ENCODE measurements around the gene ZSWIM9.

DNA sequence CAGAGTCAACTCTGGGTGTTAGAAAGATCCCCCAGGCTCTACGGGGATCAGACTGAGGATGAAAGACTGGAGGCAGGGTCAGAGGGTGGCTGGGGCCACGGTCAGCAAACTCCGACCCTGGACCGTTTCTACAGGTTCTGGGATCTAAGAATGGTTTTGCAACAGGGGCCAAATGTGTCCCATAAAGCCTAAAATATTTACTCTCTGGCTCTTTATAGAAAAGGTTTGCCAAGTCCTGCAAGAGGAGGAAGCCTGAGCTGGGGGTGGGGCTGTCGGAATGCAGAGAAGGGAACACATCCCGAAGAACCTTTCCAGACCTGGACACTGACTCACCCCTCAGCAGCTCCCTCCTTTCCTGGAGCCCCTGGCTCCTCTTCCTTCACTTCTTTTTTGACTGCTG lies 21.1 kb upstream of the ZSWIM9 start:
- no peak for TF ChIP-seq PRDM4 (tag by site-specific recombination; IDR thresholded peaks at IDR 0.05)
- TF ChIP-seq, protein P1, sequence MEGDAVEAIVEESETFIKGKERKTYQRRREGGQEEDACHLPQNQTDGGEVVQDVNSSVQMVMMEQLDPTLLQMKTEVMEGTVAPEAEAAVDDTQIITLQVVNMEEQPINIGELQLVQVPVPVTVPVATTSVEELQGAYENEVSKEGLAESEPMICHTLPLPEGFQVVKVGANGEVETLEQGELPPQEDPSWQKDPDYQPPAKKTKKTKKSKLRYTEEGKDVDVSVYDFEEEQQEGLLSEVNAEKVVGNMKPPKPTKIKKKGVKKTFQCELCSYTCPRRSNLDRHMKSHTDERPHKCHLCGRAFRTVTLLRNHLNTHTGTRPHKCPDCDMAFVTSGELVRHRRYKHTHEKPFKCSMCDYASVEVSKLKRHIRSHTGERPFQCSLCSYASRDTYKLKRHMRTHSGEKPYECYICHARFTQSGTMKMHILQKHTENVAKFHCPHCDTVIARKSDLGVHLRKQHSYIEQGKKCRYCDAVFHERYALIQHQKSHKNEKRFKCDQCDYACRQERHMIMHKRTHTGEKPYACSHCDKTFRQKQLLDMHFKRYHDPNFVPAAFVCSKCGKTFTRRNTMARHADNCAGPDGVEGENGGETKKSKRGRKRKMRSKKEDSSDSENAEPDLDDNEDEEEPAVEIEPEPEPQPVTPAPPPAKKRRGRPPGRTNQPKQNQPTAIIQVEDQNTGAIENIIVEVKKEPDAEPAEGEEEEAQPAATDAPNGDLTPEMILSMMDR (tag by site-specific recombination; IDR thresholded peaks at IDR 0.05): no peak
- no peak for TF ChIP-seq ZFP37 (tag by site-specific recombination; IDR thresholded peaks at IDR 0.05)
- TF ChIP-seq KLF1 (tag by site-specific recombination; IDR thresholded peaks at IDR 0.05): no peak
- TF ChIP-seq, protein P2, sequence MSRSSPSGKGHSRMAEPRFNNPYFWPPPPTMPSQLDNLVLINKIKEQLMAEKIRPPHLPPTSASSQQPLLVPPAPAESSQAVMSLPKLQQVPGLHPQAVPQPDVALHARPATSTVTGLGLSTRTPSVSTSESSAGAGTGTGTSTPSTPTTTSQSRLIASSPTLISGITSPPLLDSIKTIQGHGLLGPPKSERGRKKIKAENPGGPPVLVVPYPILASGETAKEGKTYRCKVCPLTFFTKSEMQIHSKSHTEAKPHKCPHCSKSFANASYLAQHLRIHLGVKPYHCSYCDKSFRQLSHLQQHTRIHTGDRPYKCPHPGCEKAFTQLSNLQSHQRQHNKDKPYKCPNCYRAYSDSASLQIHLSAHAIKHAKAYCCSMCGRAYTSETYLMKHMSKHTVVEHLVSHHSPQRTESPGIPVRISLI (tag by site-specific recombination; IDR thresholded peaks at IDR 0.05): no peak
- TF ChIP-seq ZNF24 (tag by site-specific recombination; IDR thresholded peaks at IDR 0.05): no peak
- TF ChIP-seq, protein P3, sequence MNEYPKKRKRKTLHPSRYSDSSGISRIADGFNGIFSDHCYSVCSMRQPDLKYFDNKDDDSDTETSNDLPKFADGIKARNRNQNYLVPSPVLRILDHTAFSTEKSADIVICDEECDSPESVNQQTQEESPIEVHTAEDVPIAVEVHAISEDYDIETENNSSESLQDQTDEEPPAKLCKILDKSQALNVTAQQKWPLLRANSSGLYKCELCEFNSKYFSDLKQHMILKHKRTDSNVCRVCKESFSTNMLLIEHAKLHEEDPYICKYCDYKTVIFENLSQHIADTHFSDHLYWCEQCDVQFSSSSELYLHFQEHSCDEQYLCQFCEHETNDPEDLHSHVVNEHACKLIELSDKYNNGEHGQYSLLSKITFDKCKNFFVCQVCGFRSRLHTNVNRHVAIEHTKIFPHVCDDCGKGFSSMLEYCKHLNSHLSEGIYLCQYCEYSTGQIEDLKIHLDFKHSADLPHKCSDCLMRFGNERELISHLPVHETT (tag by site-specific recombination; IDR thresholded peaks at IDR 0.05): no peak
- no peak for TF ChIP-seq PBX3 (CRISPR knock-in tag; IDR thresholded peaks at IDR 0.05)
- TF ChIP-seq ZNF121 (tag by site-specific recombination; IDR thresholded peaks at IDR 0.05): no peak
- TF ChIP-seq ZNF2 (tag by site-specific recombination; IDR thresholded peaks at IDR 0.05): no peak
- no peak for TF ChIP-seq YY1 (tag by site-specific recombination; IDR thresholded peaks at IDR 0.05)

All from HEK293 (cell line).